Measurements from ENCODE around the gene FAM25A.
A peak's percentile ranks its signal among the peaks of the same experiment; 100 is the strongest.
"Not testable (repeated sequence)": the region's sequence is repeated elsewhere in the genome, so short reads cannot be mapped to it uniquely, and the experiment has no call there.

The FAM25A gene

GRCh38 chr10:87020056-87020455, at the start of gene FAM25A:
Gene FAM25A, plus strand, starts transcription at chr10:87020294. Its CDS starts 31 bp downstream, at chr10:87020325.
- not testable (repeated sequence) for DNase-seq

DNA sequence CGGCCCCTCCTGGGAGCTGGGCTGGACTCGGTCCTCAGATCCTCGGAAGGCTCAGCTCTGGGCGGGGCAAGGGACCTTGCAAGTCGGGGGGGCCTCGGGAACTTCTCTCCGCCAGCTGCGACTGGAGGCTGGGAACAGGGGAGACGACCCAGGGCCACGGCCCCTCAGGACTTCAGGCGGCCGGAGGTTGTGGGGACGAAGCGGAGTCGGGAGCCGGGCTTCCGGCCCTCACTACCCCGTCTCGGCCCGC, 49.2 kb upstream of the FAM25A start:
- no peak for DNase-seq

- peak; percentile 53 for DNase-seq
These were observed 48.7 kb upstream of the FAM25A start for GRCh38 chr10:86971232-86971991.

- no peak for DNase-seq
These were observed 47.3 kb upstream of the FAM25A start for GRCh38 chr10:86972613-86973380.

- no peak for DNase-seq
These were observed 45.6 kb upstream of the FAM25A start for GRCh38 chr10:86974484-86974883.

DNA sequence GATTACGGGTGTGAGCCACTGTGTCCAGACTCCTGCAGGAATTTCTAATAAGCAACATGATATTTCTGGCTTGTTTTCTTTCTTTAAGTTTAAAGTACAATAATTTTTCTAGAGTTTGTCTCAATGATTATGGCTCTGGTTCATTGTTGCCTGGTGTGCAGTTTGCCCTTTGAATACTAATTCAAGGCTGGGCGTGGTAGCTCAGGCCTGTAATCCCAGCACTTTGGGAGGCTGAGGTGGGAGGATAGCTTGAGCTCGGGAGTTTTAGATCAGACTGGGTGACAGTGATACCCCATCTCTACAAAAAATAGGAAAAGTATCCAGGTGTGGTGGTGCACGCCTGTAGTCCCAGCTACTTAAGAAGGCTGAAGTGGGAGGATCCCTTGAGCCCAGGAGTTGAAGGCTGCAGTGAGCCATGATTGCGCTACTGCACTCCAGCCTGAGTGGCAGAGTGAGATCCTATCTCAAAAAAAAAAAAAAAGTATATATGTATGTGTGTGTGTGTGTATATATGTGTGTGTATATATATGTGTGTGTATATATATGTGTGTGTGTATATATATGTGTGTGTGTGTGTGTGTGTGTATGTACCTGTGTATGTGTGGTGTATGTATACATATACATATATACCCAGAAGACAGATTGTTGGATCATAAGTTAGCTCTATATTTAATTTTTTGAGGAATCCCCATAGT, 43.6 kb upstream of the FAM25A start:
- DNase-seq, result no peak

DNA sequence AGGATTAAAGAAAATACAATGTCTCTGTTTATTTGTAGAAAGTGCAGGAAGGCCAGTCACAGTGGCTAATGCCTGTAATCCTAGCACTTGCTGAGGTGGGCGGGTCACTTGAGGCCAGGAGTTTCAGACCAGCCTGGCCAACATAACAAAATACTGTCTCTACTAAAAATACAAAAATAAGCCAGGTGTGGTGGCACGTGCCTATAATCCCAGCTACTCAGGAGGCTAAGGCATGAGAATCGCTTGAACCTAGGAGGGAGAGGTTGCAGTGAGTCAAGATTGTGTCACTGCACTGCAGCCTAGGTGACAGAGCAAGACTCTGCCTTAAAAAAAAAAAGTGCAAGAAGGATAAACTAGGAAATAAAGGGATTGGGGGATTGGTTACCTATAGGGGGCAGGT, 41.6 kb upstream of the FAM25A start:
- DNase-seq, result not testable (repeated sequence)

- no peak for DNase-seq
These were observed 40.7 kb upstream of the FAM25A start for GRCh38 chr10:86979296-86979818.

- no peak for DNase-seq
These were observed 40.1 kb upstream of the FAM25A start for GRCh38 chr10:86979977-86980448.

- not testable (repeated sequence) for DNase-seq
These were observed 39.1 kb upstream of the FAM25A start for GRCh38 chr10:86981020-86981419.

DNA sequence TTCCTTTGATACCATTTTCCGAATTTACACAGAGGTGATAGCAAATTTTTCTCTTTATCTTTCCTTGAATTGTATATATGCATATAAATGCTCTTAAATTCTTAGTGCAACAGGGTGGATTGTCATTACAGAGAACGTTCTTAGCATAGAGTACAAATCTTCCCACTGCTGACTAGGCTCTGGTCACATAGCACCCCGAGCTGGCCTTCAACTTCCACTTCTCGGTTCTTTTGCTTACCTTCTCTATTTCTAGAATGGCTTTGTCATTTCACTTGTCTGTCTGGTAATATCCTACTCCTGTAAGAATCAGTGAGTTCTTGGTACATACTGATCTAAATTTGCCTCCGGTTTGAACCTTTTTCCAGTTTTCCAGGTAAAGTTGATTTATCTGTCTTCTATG, 38.4 kb upstream of the FAM25A start:
- DNase-seq, result no peak

GRCh38 chr10:86984498-86984897, 35.6 kb upstream of the FAM25A start:
- DNase-seq, result not testable (repeated sequence)

GRCh38 chr10:86988520-86988919, 31.6 kb upstream of the FAM25A start:
- no peak for DNase-seq

GRCh38 chr10:86991362-86991761, 28.7 kb upstream of the FAM25A start:
- DNase-seq, result not testable (repeated sequence)

DNA sequence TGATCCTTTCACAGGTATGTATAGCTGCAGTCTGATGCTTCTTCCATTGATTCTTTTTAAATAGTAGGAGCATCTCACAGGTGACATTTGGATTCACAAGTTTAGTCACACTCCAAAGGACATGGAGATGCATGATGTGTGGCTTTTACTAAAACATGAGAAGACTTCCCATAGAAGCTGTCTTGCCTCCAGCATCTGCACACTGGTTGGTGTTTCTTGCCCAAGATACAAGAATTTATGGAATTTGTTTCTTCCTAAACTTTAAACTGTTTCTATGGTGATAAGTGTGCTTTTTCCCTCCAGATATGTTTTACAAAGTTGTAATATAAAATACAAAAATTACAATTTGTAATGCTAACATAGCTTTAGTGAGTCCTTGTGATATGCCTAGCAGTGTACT, 27.6 kb upstream of the FAM25A start:
- no peak for DNase-seq

- DNase-seq, result no peak
These were observed 27.2 kb upstream of the FAM25A start for GRCh38 chr10:86992929-86993328.

DNA sequence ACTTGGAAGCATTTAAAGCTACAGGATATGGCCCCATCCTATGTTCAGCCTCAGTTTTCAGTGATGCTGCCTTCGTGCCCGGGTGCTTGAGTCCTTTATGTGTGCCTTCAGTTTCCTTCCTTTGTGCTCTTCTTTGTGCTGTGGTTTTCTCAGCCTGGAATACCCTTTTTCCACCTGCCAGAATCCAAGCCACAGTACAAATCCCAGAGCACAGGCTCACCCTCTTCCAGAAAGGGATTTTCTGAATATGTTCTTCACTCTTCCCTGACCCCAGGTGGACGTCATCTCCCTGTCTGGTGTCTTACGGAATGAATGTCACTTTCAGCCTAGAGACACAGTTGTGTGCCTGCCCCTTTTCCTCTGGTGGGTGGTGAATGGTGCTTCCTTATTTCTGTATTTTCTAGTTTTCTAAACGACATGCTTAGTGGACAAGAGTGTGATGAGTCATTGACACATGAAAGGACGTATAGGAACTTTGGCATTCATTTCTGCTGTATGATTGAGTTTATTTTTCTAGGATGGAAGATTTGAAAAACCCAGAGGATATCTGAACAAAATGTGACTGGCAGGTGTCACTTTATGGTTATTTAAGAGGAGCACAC, 20.2 kb upstream of the FAM25A start:
- not testable (repeated sequence) for DNase-seq

DNA sequence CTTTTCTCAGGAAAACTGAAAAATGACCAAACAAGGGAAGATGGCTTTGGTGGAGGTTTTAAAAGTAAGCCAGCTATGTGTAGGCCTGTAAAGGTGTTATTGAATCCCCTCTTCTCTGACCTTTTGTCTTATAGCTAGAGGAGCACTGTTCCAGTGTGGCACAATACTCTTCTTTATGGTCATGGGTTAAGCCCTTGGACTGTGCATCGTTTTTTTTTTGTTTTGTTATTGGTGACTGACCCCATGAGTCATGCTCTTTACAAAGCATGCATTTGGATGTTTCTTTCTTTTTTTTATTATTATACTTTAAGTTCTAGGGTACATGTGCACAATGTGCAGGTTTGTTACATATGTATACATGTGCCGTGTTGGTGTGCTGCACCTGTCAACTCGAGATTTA, 19.6 kb upstream of the FAM25A start:
- DNase-seq, result no peak

DNA sequence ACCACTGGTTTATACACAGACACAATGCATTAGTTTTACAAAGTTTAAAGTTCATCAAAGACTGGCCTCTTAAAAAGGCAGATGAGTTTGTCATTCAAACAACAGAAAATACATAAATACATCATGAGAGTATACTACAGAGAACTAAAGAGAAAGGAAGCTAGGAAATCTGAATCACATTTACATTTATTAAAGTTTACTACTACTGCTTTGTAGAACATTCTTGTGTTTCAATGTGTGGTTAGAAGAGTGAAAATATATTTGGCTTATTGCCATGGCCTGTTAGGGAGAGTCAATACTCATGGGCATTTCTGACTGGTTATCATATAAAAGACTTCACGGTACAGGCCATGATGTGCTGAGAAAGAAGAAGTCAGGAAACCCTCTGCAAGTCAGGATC, 13.0 kb upstream of the FAM25A start:
- not testable (repeated sequence) for DNase-seq

DNA sequence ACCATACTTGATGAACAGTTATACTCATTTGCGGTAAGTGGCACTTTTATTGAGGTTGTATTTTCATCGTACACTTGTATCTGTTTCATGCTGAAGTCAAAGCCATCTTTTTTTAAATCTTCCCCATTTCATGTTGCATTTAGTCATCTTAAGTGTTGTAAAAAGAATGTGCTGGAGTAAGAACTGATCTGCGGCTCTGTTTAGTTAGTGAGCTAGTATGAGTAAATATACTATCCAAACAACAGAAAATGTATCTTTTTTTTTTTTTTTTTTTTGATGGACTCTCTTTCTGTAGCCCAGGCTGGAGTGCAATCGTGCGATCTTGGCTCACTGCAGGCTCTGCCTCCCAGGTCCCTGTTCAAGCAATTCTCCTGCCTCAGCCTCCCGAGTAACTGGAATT, 12.4 kb upstream of the FAM25A start:
- DNase-seq, result not testable (repeated sequence)

DNA sequence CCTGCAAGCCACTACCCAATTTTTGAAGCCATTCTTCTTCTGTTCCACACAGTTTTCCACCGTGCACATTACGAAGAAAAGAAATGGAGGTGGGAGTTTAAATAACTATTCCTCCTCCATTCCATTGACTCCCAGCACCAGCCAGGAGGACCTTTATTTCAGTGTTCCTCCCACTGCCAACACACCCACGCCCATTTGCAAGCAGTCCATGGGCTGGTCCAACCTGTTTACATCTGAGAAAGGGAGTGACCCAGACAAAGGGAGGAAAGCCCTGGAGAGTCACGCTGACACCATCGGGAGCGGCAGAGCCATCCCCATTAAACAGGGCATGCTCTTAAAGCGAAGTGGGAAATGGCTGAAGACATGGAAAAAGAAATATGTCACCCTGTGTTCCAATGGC, 11.8 kb upstream of the FAM25A start:
- not testable (repeated sequence) for DNase-seq

DNA sequence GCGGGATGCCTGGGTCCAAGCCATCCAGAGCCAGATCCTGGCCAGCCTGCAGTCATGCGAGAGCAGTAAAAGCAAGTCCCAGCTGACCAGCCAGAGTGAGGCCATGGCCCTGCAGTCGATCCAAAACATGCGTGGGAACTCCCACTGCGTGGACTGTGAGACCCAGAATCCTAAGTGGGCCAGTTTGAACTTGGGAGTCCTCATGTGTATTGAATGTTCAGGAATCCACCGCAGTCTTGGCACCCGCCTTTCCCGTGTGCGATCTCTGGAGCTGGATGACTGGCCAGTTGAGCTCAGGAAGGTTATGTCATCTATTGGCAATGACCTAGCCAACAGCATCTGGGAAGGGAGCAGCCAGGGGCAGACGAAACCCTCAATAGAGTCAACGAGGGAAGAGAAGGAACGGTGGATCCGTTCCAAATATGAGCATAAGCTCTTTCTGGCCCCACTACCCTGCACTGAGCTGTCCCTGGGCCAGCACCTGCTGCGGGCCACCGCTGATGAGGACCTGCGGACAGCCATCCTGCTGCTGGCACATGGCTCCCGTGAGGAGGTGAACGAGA, 10.9 kb upstream of the FAM25A start:
- DNase-seq, result not testable (repeated sequence)

DNA sequence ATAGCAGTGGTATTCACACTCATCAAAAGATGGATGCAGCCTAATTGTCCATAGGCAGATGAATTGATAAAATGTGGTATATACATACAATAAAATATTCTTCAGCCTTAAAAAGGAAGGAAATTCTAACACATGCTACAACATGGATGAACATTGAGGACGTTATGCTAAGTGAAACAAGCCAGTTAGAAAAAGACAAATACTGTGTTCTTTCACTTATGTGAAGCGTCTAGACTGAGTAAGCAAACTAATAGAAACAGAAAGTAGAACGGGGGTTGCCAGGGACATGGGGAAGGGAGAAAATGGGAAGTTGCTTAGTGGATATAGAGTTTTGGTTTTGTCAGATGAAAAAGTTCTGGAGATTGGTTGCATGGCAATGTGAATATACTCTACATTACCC, 6.6 kb upstream of the FAM25A start:
- DNase-seq, result not testable (repeated sequence)
